Activated naive CD4-positive, alpha-beta T cell treated with anti-CD3 and anti-CD28 coated beads, Interleukin-2, amount 10 ng/mL, durations not matched to agents 5 hours and 36 hours (primary cell): ENCODE results near the gene MKNK2. TPM values are rescaled to one million over a fixed set of nuclear protein-coding genes. Genes with fewer than 3 reads are reported as not detected.

Experiments used
- total RNA-seq, 2 experiments: library from RNA; stranded (reverse); gene quantifications; one replicate each; pipeline ENCODE4 v1.2.3, GENCODE V29; 2021

MKNK2 gene
- total RNA-seq: 100 to 1,000 TPM; 333 TPM

GRCh38 chr19:2050991-2051772 is at the start of gene MKNK2:
MKNK2 (minus strand) TSS chr19:2051244; CDS start chr19:2050851, 393 bp downstream.

GRCh38 chr19:2096480-2097202 is 45.6 kb upstream of the MKNK2 start, which contains the start of gene IZUMO4:
IZUMO4 (plus strand) TSS chr19:2096915; CDS start chr19:2096946, 31 bp downstream.

GRCh38 chr19:2096034-2096479 is 45.0 kb upstream of the MKNK2 start, which contains the start of gene MOB3A:
MOB3A (minus strand) TSS chr19:2096326; CDS start chr19:2078560, 17,766 bp downstream.

GRCh38 chr19:2015608-2015950 is 35.5 kb downstream of the MKNK2 start, which contains the start of gene BTBD2:
BTBD2 (minus strand) TSS chr19:2015714; CDS start chr19:2015703, 11 bp downstream.

Other genes with a start within 250 kb of the MKNK2 start
- 10 to 100 TPM; 18.8 to 20.7 TPM for gene ATP8B3, start 239.0 kb downstream of the MKNK2 start, total RNA-seq
- gene REXO1, start 202.8 kb downstream of the MKNK2 start, total RNA-seq: 10 to 100 TPM; 44.5 to 46.7 TPM
- gene KLF16, start 187.7 kb downstream of the MKNK2 start, total RNA-seq: 10 to 100 TPM; 23.4 to 25.3 TPM
- gene ABHD17A, start 165.7 kb downstream of the MKNK2 start, total RNA-seq: 100 to 1,000 TPM; 247 to 248 TPM
- 10 to 100 TPM; 10.8 to 12.5 TPM for gene ADAT3, start 145.8 kb downstream of the MKNK2 start, total RNA-seq
- gene SCAMP4, start 145.8 kb downstream of the MKNK2 start, total RNA-seq: 10 to 100 TPM; 35.4 to 36.7 TPM
- 100 to 1,000 TPM; 125 to 130 TPM for gene CSNK1G2, start 110.1 kb downstream of the MKNK2 start, total RNA-seq
- gene BTBD2, start 35.5 kb downstream of the MKNK2 start, total RNA-seq: 10 to 100 TPM; 55.4 to 63.9 TPM
- gene MOB3A, start 45.1 kb upstream of the MKNK2 start, total RNA-seq: 100 to 1,000 TPM; 236 to 238 TPM
- gene IZUMO4, start 45.7 kb upstream of the MKNK2 start, total RNA-seq: 10 to 100 TPM; 17.6 to 20.1 TPM
- 10 to 100 TPM; 83.4 to 88.5 TPM for gene AP3D1, start 100.3 kb upstream of the MKNK2 start, total RNA-seq
- 10 to 100 TPM; 55.0 to 55.2 TPM for gene DOT1L, start 112.7 kb upstream of the MKNK2 start, total RNA-seq
- gene PLEKHJ1, start 185.1 kb upstream of the MKNK2 start, total RNA-seq: 10 to 100 TPM; 57.5 to 58.8 TPM
- gene SF3A2, start 185.6 kb upstream of the MKNK2 start, total RNA-seq: 100 to 1,000 TPM; 128 to 129 TPM
- 1 to 10 TPM; 7.4 to 8.0 TPM for gene AMH, start 198.1 kb upstream of the MKNK2 start, total RNA-seq
- under 1 TPM in 1 of 2 experiments, not detected in 1; 0.76 TPM for gene JSRP1, start 205.2 kb upstream of the MKNK2 start, total RNA-seq
- gene PEAK3, start 230.9 kb upstream of the MKNK2 start, total RNA-seq: under 1 TPM; 0.36 to 0.43 TPM